ENCODE results near the gene SEMA4F.

DNA sequence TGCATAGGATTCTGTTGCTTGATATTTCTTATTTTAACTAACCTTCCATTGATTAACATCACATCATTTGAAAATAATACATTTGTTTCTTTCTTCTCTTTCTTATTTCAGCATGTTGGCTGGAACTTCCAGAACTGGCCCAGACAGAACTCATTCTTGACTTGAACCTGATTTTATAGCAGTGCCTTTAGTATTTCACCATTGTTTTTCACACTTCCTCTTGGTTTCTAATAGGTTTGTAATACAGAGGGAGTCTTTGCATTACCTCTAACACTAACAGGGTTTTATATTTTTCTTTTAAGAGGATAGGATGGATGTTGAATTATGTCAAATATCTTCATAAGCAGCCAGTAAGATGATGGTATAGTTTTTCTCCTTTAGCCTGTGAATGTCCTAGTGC is 39.2 kb downstream of the SEMA4F start:
- TF ChIP-seq POLR2A (IDR thresholded peaks at IDR 0.05) = no peak
- TF ChIP-seq, protein P1, sequence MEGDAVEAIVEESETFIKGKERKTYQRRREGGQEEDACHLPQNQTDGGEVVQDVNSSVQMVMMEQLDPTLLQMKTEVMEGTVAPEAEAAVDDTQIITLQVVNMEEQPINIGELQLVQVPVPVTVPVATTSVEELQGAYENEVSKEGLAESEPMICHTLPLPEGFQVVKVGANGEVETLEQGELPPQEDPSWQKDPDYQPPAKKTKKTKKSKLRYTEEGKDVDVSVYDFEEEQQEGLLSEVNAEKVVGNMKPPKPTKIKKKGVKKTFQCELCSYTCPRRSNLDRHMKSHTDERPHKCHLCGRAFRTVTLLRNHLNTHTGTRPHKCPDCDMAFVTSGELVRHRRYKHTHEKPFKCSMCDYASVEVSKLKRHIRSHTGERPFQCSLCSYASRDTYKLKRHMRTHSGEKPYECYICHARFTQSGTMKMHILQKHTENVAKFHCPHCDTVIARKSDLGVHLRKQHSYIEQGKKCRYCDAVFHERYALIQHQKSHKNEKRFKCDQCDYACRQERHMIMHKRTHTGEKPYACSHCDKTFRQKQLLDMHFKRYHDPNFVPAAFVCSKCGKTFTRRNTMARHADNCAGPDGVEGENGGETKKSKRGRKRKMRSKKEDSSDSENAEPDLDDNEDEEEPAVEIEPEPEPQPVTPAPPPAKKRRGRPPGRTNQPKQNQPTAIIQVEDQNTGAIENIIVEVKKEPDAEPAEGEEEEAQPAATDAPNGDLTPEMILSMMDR (IDR thresholded peaks at IDR 0.05) = no peak

Measured in Peyer's patch (tissue), 4 donors.